ENCODE results near the gene CDCA7L.
A peak's percentile ranks its signal among the peaks of the same experiment; 100 is the strongest.

Gene CDCA7L

DNA sequence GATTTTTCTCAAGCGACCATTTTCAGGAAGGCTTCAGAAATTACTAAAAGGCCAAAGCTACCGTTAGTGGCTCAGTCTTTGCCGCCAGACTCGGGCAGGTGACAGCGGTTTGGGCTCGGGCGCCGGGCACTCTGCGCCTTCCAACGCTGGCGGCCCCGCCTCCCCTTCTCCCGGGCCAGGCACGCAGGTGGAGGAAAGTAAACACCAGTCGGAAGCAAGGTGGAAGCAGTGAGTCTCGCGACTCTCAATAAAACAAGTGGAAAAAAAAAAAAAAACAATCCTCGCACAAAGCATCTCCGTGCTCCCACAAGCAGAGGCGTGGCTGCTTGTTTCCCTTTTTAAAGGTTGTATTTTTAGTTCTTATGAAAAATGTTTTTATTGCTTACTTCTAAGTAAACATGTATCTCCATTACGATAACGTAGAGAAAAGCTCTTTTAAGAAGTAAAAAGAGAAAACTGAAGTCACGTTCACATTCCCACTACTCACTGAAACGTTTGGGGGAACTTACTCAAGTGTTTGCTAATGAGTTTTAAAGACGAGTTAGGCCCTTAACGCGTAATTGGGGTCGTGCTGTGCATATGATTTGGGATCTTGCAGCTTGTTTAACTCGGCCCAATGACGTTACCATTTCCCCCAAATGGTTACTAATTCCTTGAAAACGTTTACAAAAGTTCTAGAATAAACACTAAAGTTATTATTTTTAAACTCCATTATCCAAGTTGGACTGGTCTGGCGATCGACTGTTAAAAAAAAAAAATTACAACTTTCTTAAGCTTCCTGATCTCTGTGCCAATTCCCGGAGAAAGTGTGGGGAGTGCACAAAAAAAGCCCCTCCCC is 864 bp downstream of the CDCA7L start:
- H3K4me1 ChIP-seq (ENCODE audit: insufficient read depth, low read length, poor library complexity, severe bottlenecking) = peaks cover 75% of the 10 kb centered on the region
- peak overlapping the region; percentile 86 for H3K4me3 ChIP-seq (ENCODE audit: low read length, poor library complexity, severe bottlenecking)
- TF ChIP-seq, protein P1, sequence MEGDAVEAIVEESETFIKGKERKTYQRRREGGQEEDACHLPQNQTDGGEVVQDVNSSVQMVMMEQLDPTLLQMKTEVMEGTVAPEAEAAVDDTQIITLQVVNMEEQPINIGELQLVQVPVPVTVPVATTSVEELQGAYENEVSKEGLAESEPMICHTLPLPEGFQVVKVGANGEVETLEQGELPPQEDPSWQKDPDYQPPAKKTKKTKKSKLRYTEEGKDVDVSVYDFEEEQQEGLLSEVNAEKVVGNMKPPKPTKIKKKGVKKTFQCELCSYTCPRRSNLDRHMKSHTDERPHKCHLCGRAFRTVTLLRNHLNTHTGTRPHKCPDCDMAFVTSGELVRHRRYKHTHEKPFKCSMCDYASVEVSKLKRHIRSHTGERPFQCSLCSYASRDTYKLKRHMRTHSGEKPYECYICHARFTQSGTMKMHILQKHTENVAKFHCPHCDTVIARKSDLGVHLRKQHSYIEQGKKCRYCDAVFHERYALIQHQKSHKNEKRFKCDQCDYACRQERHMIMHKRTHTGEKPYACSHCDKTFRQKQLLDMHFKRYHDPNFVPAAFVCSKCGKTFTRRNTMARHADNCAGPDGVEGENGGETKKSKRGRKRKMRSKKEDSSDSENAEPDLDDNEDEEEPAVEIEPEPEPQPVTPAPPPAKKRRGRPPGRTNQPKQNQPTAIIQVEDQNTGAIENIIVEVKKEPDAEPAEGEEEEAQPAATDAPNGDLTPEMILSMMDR (conservative IDR thresholded peaks at IDR 0.05; ENCODE audit: low read length) = no peak
- TF ChIP-seq EZH2phosphoT487 (IDR thresholded peaks at IDR 0.05; ENCODE audit: borderline replicate concordance) = no peak
- no peaks in the 10 kb centered on the region for H3K9me2 ChIP-seq (replicated peaks; ENCODE audit: low read depth, low read length)
- no peaks in the 10 kb centered on the region for H3K9me3 ChIP-seq (ENCODE audit: insufficient read depth, low read depth, low read length)
- no peaks in the 10 kb centered on the region for H3K36me3 ChIP-seq (ENCODE audit: insufficient read depth, low read length)
- H4K20me1 ChIP-seq (ENCODE audit: insufficient read depth, low read length, poor library complexity, severe bottlenecking) = no peaks in the 10 kb centered on the region
- peaks cover 11% of the 10 kb centered on the region for H3F3A ChIP-seq (ENCODE audit: low read depth)
- H3K79me2 ChIP-seq (ENCODE audit: insufficient read depth, low read length) = peaks cover 52% of the 10 kb centered on the region
- no peaks in the 10 kb centered on the region for H3K27me3 ChIP-seq (ENCODE audit: insufficient read depth, low read length, poor library complexity, severe bottlenecking)
- H2AFZ ChIP-seq (ENCODE audit: low read length) = peak overlapping the region; percentile 72
- H3K9ac ChIP-seq (ENCODE audit: low read depth, low read length, poor library complexity, severe bottlenecking) = peak overlapping the region; percentile 84
- peak overlapping the region; percentile 80 for H3K4me2 ChIP-seq (ENCODE audit: low read depth, low read length, poor library complexity, severe bottlenecking)

DNA sequence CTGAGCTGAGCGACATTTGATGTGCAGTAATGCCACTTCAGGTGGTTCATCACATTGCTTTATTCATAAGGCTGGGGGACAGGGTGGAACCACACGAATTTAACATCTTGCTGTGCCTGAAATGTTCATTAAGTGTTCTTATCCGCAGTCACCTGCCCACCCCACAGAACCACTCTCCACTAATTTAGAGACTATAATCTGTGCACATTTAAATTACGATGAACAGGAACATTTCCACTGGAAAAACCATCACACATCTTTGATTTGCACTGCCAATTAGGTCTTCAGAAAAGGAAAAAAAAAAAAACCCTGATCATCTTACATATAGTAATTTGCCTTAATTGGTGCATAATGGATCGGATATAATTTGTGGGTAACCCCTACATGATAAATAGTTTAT is 2.3 kb downstream of the CDCA7L start:
- peaks cover 75% of the 10 kb centered on the region for H3K4me1 ChIP-seq (ENCODE audit: insufficient read depth, low read length, poor library complexity, severe bottlenecking)
- peak overlapping the region; percentile 80 for H3K4me2 ChIP-seq (ENCODE audit: low read depth, low read length, poor library complexity, severe bottlenecking)
- H3K36me3 ChIP-seq (ENCODE audit: insufficient read depth, low read length) = no peaks in the 10 kb centered on the region
- H3K27me3 ChIP-seq (ENCODE audit: insufficient read depth, low read length, poor library complexity, severe bottlenecking) = no peaks in the 10 kb centered on the region
- no peak overlapping the region for H2AFZ ChIP-seq (ENCODE audit: low read length)
- no peak for TF ChIP-seq EZH2phosphoT487 (IDR thresholded peaks at IDR 0.05; ENCODE audit: borderline replicate concordance)
- TF ChIP-seq, protein P1 (conservative IDR thresholded peaks at IDR 0.05; ENCODE audit: low read length) = no peak
- H3K4me3 ChIP-seq (ENCODE audit: low read length, poor library complexity, severe bottlenecking) = peak overlapping the region; percentile 86
- no peaks in the 10 kb centered on the region for H3K9me2 ChIP-seq (replicated peaks; ENCODE audit: low read depth, low read length)
- H3K79me2 ChIP-seq (ENCODE audit: insufficient read depth, low read length) = peaks cover 65% of the 10 kb centered on the region
- no peaks in the 10 kb centered on the region for H3K9me3 ChIP-seq (ENCODE audit: insufficient read depth, low read depth, low read length)
- H3K9ac ChIP-seq (ENCODE audit: low read depth, low read length, poor library complexity, severe bottlenecking) = peak overlapping the region; percentile 84
- H4K20me1 ChIP-seq (ENCODE audit: insufficient read depth, low read length, poor library complexity, severe bottlenecking) = no peaks in the 10 kb centered on the region
- peaks cover 11% of the 10 kb centered on the region for H3F3A ChIP-seq (ENCODE audit: low read depth)

DNA sequence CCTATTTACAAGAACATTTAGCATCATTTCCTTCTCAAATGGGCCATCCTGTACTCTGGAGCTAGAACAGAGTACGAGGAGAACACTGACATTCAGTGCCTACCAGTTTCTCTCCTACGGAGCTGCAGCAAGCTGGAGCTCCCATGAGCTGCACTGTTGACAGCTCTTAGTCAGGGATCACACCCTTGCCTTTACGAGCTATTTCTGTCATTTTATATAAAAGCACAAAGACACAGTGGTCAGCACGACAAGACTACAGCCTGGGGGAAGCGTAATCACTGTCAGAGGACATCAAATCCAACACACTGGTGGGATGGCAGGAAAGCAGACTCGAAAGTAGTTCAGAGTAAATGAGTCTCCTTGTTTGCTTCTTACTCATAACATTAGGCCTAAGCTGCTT is 2.7 kb downstream of the CDCA7L start:
- Histone ChIP-seq H3K4me2 (ENCODE audit: low read depth, low read length, poor library complexity, severe bottlenecking) (peak overlapping the region; percentile 80), H3K79me2 (ENCODE audit: insufficient read depth, low read length) (peaks cover 69% of the 10 kb centered on the region), H4K20me1 (ENCODE audit: insufficient read depth, low read length, poor library complexity, severe bottlenecking) (no peaks in the 10 kb centered on the region), H2AFZ (ENCODE audit: low read length) (no peak overlapping the region), H3K9me2 (replicated peaks; ENCODE audit: low read depth, low read length) (no peaks in the 10 kb centered on the region), H3K9ac (ENCODE audit: low read depth, low read length, poor library complexity, severe bottlenecking) (peak overlapping the region; percentile 84), H3K36me3 (ENCODE audit: insufficient read depth, low read length) (no peaks in the 10 kb centered on the region), H3K27me3 (ENCODE audit: insufficient read depth, low read length, poor library complexity, severe bottlenecking) (no peaks in the 10 kb centered on the region), H3K9me3 (ENCODE audit: insufficient read depth, low read depth, low read length) (no peaks in the 10 kb centered on the region), H3F3A (ENCODE audit: low read depth) (peaks cover 10% of the 10 kb centered on the region), H3K4me1 (ENCODE audit: insufficient read depth, low read length, poor library complexity, severe bottlenecking) (peaks cover 73% of the 10 kb centered on the region), H3K4me3 (ENCODE audit: low read length, poor library complexity, severe bottlenecking) (peak overlapping the region; percentile 86)
- TF ChIP-seq EZH2phosphoT487 (IDR thresholded peaks at IDR 0.05; ENCODE audit: borderline replicate concordance) = no peak
- TF ChIP-seq, protein P1 (conservative IDR thresholded peaks at IDR 0.05; ENCODE audit: low read length) = no peak

Data from Loucy (cell line).